DLD1 (cell line): Measurements from ENCODE around the gene GNAO1.
"Not testable (repeated sequence)": the region's sequence is repeated elsewhere in the genome, so short reads cannot be mapped to it uniquely, and the experiment has no call there.

Source experiments
- in situ Hi-C: cut with HindIII; loops from 2 replicates; pipeline ENCODE4 v1.10.0; 2017; ENCODE audit warnings: low sequenced_read_pairs

Gene GNAO1

DNA sequence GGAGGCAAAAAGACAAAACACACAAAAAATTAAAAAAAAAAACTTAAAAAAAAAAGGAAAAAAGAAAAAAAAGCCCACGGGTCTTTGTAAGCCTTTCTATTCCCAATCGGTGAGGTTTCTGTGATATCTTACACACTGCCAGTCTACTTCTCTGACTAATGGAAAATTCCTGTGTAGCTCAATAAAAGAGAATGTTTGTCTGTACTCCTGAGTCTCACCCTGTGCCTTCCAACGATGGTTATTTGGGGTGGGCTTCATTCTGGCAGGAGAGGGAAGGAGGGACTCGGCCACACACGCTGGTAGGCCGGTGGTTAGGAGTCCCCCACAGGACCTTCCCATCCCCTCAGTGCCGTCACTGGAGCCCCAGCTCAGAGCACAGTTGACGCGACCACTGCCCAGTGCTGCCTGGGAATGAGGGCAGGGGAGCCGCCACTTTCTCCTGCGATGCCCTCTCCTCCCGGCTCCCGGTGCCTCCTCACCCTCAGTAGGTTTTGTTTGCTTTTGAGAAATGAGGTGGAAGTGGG lies 166.0 kb downstream of the GNAO1 start:
- in situ Hi-C loops, result no loop called here

DNA sequence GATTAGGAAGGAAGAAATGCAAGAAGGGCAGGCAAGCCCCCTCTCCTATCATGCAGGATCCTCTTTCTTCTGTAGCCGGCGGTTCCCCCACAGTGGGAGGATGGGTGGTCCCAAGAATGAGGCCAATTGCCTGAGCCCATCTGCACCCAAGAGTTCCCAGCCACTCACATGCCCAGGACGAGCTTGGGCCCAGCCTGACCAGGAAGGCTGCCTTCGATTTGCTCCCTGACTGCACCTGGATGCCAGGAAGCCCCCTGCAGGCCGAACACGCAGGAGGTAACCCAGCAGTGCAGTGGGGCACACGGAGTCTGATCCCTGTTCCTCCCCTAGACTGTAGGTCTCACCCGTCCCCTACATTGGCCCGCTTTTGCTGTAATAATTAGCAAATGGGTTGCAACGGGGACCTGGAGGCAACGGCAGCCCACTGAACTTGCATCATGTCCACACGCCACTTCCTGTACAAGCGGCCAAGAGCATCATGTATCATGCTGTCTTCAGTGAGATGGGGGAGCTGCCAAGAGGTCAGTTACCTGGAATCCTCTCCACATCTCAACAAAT lies 166.6 kb downstream of the GNAO1 start:
- in situ Hi-C loops, result no loop called here

GRCh38 chr16:56360117-56361008 lies 169.1 kb downstream of the GNAO1 start:
- in situ Hi-C loops, result no loop called here

DNA sequence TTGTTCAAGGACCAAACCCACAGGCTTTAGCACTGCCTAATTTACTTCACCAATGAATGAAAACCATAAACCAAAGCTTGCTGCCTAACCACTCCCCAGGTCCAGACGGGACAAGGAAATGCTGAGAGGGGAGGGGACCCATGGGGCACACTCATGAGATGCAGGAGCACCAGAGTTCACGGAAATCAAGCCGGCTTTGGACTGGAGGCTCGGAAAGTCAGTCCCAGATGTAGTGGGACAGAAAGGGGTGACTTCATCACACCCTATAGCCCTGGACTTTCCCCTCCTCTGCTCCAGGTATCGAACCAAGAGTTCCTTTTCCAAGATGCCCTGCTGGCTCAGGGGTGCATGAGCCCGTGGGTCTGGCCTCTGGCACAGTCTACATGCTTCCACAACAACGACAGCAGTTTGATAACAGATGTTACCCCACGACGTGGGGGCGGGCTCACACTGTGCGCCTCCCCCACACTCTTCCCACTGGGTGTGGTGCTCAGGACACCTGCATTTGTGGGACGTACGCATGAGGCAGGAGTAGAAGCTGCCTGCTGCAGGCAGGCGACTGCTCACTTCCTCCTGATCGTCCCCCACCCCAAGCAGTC lies 170.9 kb downstream of the GNAO1 start:
- in situ Hi-C loops, result no loop called here

DNA sequence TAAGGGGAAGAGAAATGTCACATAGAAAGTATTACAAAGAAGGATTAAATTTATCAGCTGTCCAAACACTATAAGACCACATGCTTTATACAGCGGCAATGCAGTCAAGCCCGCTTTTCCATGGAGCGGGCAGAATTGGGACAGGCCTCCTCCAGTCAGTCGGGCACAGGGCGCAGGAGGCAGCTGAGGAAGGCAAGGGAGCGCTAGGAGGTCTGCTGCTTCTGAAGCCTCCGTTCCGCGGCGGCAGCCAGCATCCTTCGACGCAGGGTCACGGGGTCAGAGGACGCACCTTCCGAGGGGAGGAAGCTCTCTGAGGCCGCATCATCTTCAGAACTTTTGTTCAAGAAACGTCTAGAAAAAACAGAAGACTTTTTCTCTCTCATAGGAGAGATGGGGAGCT lies 171.4 kb downstream of the GNAO1 start:
- in situ Hi-C loops, result no loop called here

- in situ Hi-C loops, result no loop called here
These were observed 172.0 kb downstream of the GNAO1 start for GRCh38 chr16:56363181-56363716.

DNA sequence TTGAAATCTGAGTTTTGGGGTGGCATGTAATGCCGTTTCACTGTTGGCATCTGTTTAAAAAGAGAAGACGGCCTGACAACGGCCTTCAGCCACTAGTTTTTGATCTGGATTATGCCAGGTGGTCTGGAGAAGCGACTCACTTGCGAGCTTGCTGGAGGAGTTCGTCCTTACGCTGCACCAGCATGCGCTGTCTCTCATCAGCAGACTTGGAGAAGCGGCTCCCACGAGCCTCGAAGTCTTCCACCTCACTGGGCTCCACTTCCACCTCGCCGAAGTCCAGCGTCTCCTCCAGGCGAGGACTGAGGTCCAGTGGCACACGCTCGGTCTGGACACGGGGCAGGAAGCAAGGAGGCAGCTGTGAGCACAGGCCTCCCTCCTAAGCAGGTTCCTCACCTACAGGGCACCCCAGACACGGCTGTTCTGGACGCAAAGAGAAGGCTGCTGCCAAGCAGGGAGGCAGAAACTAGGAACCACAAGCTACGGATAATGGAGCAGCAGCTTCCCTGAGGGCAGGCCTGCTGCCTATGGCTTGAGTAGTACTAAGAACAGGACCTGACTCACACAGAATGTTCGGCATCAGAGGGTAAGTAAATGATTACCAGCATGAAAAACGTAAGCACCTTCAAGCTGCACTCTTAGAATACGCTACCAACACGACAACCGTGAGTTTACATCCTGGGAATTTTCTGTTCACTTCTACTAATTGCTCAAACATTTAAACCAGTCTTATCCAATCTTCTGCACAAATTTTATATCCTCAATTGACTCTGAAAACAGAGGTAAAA lies 172.7 kb downstream of the GNAO1 start:
- in situ Hi-C loops, result no loop called here

DNA sequence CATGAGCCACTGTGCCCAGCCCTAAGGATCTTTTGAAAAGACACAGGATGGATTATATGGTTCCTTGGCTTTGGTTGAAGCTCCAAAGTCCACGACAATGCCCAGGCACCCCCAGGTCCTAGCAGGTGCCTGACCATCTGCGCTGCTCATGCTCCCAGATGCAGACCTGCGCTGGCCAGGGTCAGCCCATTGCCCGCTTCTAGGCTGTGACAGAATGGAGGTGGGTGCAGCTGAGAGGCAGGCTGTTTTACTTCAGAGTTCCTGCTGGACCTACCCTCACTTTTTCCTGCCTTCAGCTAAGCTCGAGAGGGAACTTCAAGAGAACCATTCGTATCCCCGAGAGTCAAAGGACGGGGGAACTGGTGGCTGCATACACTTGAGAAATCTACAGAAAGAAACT lies 173.6 kb downstream of the GNAO1 start:
- in situ Hi-C loops, result no loop called here

DNA sequence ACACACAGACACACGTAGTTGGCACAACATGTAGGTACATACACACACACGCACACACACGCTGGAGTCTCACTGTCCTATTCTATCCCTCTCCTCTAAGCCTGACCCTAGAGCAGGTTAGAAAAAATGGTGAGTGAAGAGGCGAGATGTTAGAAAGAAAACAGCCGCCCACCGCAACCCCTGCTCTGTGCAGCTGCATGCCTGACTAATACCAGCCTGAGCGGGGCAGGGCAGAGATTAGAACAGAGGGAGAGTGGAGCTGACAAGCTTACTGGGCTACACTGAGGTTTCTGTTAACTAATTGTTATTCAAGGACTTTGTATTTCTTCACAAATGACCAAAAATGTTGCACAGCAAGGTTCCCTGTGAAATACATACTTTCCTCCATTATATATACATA lies 174.3 kb downstream of the GNAO1 start:
- in situ Hi-C loops, result no loop called here

GRCh38 chr16:56366945-56367344 lies 175.7 kb downstream of the GNAO1 start:
- in situ Hi-C loops, result no loop called here

- in situ Hi-C loops, result no loop called here
These were observed 176.5 kb downstream of the GNAO1 start for GRCh38 chr16:56367764-56368163.

DNA sequence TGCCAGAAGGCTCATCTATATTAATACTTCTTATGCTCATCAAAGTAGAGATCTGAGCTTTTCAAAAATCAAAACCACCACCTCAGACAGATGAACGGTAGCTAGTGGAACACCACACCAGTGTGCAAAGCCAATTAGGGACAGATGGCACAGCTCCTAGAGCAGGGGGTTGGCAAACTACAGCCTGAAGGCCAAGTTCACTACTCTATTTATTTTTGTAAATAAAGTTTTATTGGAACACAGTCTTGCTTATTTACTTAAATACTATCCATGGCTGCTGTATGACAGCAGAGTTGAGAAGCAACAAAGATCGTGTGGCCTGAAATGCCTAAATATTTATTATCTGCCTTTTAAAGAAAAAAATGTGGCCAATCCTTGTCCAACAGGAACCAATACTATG lies 177.3 kb downstream of the GNAO1 start:
- in situ Hi-C loops, result no loop called here

GRCh38 chr16:56369202-56369601 lies 177.9 kb downstream of the GNAO1 start:
- in situ Hi-C loops, result no loop called here

- in situ Hi-C loops, result no loop called here
These were observed 179.0 kb downstream of the GNAO1 start for GRCh38 chr16:56370185-56370874.

- in situ Hi-C loops, result no loop called here
These were observed 179.8 kb downstream of the GNAO1 start for GRCh38 chr16:56370875-56371659.

DNA sequence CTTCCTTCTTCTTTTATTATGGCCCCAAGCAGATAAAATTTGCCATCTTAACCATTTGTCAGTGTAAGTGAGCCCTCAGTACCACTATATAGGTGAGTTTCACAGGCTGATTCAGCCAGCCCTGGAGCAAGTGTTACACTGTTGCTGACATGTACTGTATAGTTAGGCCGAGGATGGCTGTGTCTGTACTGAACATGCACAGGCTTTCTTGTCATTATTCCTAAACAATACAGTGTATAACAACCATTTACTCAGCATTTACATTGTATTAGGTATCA lies 180.3 kb downstream of the GNAO1 start:
- in situ Hi-C loops, result no loop called here

DNA sequence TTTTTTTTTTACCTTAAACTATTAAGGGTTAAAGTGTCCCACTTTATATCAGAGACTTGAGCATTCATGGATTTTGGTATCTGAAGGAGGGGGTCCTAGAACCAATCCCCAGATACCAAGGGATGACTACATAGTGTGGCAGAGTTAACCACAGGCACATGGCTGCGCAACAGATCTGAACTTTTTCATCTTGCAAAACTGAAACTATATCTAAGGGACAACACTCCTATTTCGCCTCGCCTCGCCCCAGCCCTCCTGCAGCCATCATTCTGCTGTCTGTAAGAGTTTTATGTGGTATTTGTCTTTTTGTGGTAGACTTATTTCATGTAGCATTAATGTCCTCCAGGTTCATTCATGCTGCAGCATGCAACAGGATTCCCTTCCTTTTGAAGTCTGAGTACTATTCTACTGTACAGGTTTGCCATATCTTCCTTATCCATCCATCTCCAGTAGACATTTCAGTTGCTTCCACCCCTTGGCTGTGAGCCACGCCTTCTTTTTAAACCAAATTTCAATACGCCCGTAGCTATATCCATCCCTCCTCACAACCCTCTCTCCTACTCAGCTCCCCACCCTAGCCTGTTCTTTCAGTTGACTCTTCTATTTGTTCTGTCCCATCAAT lies 180.8 kb downstream of the GNAO1 start:
- in situ Hi-C loops, result no loop called here

- in situ Hi-C loops, result no loop called here
These were observed 181.7 kb downstream of the GNAO1 start for GRCh38 chr16:56373003-56373402.

DNA sequence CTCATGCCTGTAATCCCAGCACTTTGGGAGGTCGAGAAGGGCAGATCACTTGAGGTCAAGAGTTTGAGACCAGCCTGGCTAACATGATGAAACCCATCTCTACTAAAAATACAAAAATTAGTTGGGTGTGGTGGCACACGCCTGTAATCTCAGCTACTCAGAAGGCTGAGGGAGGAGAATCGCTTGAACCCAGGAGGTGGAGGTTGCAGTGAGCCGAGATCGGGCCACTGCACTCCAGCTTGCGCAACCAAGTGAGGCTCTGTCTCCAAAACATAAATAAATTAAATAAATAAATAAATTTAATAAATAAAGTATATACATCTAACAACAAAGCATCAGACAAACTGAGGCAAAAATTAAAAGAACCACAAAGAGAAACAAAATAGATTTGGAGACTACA lies 184.5 kb downstream of the GNAO1 start:
- in situ Hi-C loops, result not testable (repeated sequence)
